GM19351 (cell line): Measurements from ENCODE around the gene RALGPS2.

Experiments used
- ATAC-seq: cut with Tn5 transposase; IDR thresholded peaks from one replicate; pipeline ENCODE4 v1.9.1; 2021; ENCODE audit warnings: mild to moderate bottlenecking, moderate library complexity; ENCODE audit not compliant: unreplicated experiment

The RALGPS2 gene

GRCh38 chr1:178724728-178725465, at the start of gene RALGPS2:
RALGPS2 (plus strand) TSS chr1:178725244; CDS start chr1:178776765, 51,521 bp downstream.
- ATAC-seq = peak; percentile 69

- no peak for ATAC-seq
Measured at GRCh38 chr1:178679237-178679636, 45.8 kb upstream of the RALGPS2 start.

GRCh38 chr1:178682429-178682828, 42.6 kb upstream of the RALGPS2 start:
- ATAC-seq = no peak

- no peak for ATAC-seq
Measured at GRCh38 chr1:178682886-178683285, 42.2 kb upstream of the RALGPS2 start.

GRCh38 chr1:178683291-178683690, 41.8 kb upstream of the RALGPS2 start:
- no peak for ATAC-seq

- peak; percentile 8 for ATAC-seq
Measured at GRCh38 chr1:178684111-178684510, 40.9 kb upstream of the RALGPS2 start.

GRCh38 chr1:178684542-178685000, 40.5 kb upstream of the RALGPS2 start:
- ATAC-seq = peak; percentile 85

- no peak for ATAC-seq
Measured at GRCh38 chr1:178686407-178686806, 38.6 kb upstream of the RALGPS2 start.

GRCh38 chr1:178688244-178688643, 36.8 kb upstream of the RALGPS2 start:
- no peak for ATAC-seq

GRCh38 chr1:178689769-178690168, 35.3 kb upstream of the RALGPS2 start:
- no peak for ATAC-seq

GRCh38 chr1:178690496-178690895, 34.5 kb upstream of the RALGPS2 start:
- no peak for ATAC-seq

- no peak for ATAC-seq
Measured at GRCh38 chr1:178692564-178693327, 32.3 kb upstream of the RALGPS2 start.

- no peak for ATAC-seq
Measured at GRCh38 chr1:178693366-178693765, 31.7 kb upstream of the RALGPS2 start.

GRCh38 chr1:178694923-178695525, 30.0 kb upstream of the RALGPS2 start:
- no peak for ATAC-seq

GRCh38 chr1:178702146-178702545, 22.9 kb upstream of the RALGPS2 start:
- ATAC-seq = no peak

- ATAC-seq = no peak
Measured at GRCh38 chr1:178704833-178705232, 20.2 kb upstream of the RALGPS2 start.

GRCh38 chr1:178706432-178706831, 18.6 kb upstream of the RALGPS2 start:
- ATAC-seq = no peak

GRCh38 chr1:178713259-178713658, 11.8 kb upstream of the RALGPS2 start:
- no peak for ATAC-seq

GRCh38 chr1:178714453-178714852, 10.6 kb upstream of the RALGPS2 start:
- ATAC-seq = no peak

- no peak for ATAC-seq
Measured at GRCh38 chr1:178716111-178716510, 8.9 kb upstream of the RALGPS2 start.

GRCh38 chr1:178718520-178718919, 6.5 kb upstream of the RALGPS2 start:
- no peak for ATAC-seq

GRCh38 chr1:178723546-178723945, 1.5 kb upstream of the RALGPS2 start:
- no peak for ATAC-seq
